Panc1 (cell line): ENCODE data around the gene LAMP1.

ENCODE experiments used
- CTCF ChIP-seq: fragments of 450-650 bp; IDR thresholded peaks from 2 replicates; pipeline ENCODE4 v1.5.1; 2017; ENCODE audit warnings: mild to moderate bottlenecking
- TCF7L2 ChIP-seq: IDR thresholded peaks from 2 replicates; pipeline ENCODE4 v1.6.1; 2011; ENCODE audit warnings: mild to moderate bottlenecking, low read depth, low read length, inconsistent platforms

DNA sequence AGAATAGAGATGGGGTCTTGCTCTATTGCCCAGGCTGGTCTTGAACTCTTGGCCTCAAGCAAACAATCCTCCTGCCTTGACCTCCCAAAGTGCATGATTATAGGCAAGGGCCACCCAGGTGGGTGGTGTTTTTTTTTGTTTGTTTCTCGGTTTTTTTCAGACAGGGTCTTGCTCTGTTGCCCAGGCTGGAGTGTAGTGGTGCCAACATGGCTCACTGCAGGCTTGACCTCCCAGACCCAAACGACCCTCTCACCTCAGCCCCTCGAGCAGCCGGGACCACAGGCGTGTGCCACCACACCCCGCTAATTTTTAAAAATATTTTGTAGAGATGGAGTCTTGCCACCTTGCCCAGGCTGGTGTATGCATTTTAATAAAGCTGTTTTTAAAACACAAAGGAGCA lies 52.0 kb downstream of the LAMP1 start:
- TF ChIP-seq TCF7L2 (no peak), CTCF (no peak)
